SJCRH30 (cell line): ENCODE results near the gene PIEZO2. TPM values are rescaled to one million over a fixed set of nuclear protein-coding genes. Genes with fewer than 3 reads are reported as not detected.
"Not testable (repeated sequence)": the region's sequence is repeated elsewhere in the genome, so short reads cannot be mapped to it uniquely, and the experiment has no call there.

ENCODE experiments used
- DNase-seq, 2 experiments: peaks; one replicate each; pipeline ENCODE4 v3.0.0-alpha.2; 2015 to 2020
- H3K27ac ChIP-seq: fragments of 250-450 bp; sonication (Bioruptor Pico); 2 replicates; pipeline ENCODE4 v1.5.1; 2020; ENCODE audit warnings: mild to moderate bottlenecking, moderate library complexity
- H3K27me3 ChIP-seq: fragments of 250-450 bp; sonication (Bioruptor Pico); 2 replicates; pipeline ENCODE4 v1.5.1; 2020; ENCODE audit warnings: mild to moderate bottlenecking, moderate library complexity
- H3K36me3 ChIP-seq: fragments of 250-450 bp; sonication (Bioruptor Pico); 2 replicates; pipeline ENCODE4 v1.5.1; 2020; ENCODE audit warnings: mild to moderate bottlenecking, moderate library complexity
- H3K4me1 ChIP-seq: fragments of 250-450 bp; sonication (Bioruptor Pico); 2 replicates; pipeline ENCODE4 v1.5.1; 2020; ENCODE audit warnings: mild to moderate bottlenecking, moderate library complexity
- H3K4me3 ChIP-seq: fragments of 250-450 bp; sonication (Bioruptor Pico); 2 replicates; pipeline ENCODE4 v1.5.1; 2020; ENCODE audit warnings: mild to moderate bottlenecking, moderate library complexity
- H3K9me3 ChIP-seq: fragments of 250-450 bp; sonication (Bioruptor Pico); replicated peaks from 2 replicates; pipeline ENCODE4 v1.5.1; 2020; ENCODE audit warnings: mild to moderate bottlenecking, moderate library complexity
- total RNA-seq: library from RNA; depleted of rRNA; stranded (reverse); fragments of >200 nt; shearing (Covaris generic); gene quantifications from 2 replicates; pipeline ENCODE4 v1.2.3, GENCODE V29; 2014

The PIEZO2 gene
- total RNA-seq, 1 experiment from 2014 or later: 0.32 TPM

DNA sequence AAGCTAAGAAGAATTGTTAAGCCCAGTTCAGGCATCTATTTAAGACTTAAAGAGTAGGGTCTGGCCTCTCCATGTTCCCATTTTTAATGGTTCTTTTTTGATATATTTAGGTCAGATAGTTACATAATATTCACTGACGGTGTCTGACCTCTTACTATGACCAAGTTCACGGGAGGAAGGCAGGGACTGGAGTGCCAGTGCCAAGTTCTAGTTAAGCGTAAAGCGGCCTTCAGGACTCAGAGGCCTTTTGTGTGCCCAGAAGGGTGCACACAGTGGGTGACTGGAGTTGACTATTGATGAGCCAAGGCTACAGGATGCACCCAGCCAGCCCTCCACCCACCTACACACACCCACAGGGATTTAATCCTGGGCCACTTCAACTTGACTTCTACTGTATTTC is 290.9 kb downstream of the PIEZO2 start:
- Histone ChIP-seq H3K36me3 (no peaks in the 10 kb centered on the region), H3K27me3 (no peaks in the 10 kb centered on the region), H3K4me1 (no peaks in the 10 kb centered on the region), H3K9me3 (no peaks in the 10 kb centered on the region), H3K27ac (no peak overlapping the region), H3K4me3 (no peak overlapping the region)
- DNase-seq: no peak

DNA sequence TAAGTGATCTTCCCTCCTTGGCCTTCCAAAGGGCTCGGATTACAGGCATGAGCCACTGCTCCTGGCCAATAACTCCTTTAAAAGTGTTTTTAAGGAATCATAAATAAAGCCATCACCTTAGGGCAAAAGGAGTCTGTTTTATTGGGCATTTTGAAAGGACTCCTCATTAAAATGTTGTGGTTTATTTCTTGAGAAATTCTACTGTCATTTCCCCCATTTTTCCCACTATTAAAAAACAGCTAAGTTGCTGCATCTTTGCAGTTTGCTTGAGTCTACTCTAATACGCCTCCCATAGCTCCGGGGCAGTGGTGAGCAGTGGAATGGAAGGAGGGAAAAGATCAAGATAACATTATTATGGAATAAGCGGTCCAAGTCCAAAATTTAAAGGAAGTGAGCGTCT is 293.2 kb downstream of the PIEZO2 start:
- Histone ChIP-seq H3K27ac (no peak overlapping the region), H3K36me3 (no peaks in the 10 kb centered on the region), H3K4me3 (no peak overlapping the region), H3K4me1 (no peaks in the 10 kb centered on the region), H3K9me3 (no peaks in the 10 kb centered on the region), H3K27me3 (no peaks in the 10 kb centered on the region)
- DNase-seq: no peak

DNA sequence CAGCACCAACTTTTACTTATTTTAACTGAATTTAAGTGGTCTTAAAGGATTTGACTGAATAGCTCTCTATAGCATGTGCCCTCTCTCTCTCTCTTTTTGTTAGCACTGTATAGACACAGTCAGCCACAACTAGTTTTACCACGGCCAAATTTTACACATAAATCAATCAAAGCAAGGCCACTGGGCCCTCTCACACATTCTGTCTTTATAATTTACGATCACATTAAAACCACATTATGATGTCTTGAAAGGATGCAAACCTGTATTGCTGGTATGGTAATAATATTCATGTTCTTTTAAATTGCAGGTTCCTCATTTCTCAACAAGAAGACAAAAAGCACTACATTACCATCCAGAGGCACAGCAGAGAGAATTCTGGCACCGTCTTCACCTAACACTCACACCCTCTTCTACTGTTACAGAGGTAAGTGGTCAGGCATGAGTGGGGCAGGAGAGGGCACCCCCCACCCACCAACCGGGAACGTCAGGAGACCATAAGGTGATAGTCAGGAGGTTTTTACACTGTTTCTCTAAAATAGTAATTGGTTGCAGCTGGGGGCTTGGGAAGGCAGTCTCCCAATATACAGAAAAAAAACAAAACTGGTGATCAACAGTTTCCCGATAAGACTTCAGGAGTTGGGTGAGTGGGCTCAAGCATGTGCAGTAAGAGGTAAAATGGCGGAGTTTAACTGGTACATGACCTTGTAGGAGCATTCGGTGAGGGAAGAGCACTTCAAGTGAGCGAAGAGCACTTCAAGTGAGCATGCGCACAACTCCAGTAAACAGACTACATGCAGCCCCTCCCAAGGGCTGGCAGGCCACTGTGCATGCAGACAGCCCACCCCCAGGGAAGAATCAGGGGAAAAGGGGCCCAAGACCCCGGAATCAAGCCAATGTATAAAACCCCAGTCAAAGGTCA is 296.7 kb downstream of the PIEZO2 start:
- DNase-seq: no peak
- Histone ChIP-seq H3K27ac (no peak overlapping the region), H3K4me3 (no peak overlapping the region), H3K9me3 (no peaks in the 10 kb centered on the region), H3K27me3 (no peaks in the 10 kb centered on the region), H3K4me1 (no peaks in the 10 kb centered on the region), H3K36me3 (no peaks in the 10 kb centered on the region)

DNA sequence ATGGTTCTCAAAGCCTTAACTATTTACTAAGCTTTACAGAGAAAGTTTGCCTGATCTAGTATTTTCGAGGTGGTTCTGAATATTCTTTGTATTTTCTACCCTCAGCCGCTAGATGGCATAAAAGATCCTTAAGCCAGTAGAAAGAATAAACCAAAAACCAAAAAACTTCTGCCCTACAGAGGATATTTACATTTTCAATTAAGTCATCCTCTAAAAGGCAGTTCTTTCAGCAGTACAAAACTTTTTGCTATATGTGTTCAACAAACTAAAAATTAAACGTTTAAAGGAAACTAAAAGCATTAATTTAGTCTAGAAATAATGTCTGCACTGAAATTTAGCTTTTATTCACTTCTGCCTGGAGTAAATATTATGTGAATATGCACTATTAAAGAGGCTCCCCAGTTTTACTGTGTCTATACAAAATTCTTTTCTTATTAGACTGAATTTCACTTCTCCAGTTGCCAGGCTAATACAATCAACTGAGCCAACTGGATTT is 297.5 kb downstream of the PIEZO2 start:
- peak in 1 of 2 experiments; percentile 63 for DNase-seq
- no peaks in the 10 kb centered on the region for H3K4me1 ChIP-seq
- no peaks in the 10 kb centered on the region for H3K36me3 ChIP-seq
- no peak overlapping the region for H3K27ac ChIP-seq
- no peaks in the 10 kb centered on the region for H3K9me3 ChIP-seq
- no peaks in the 10 kb centered on the region for H3K27me3 ChIP-seq
- no peak overlapping the region for H3K4me3 ChIP-seq

DNA sequence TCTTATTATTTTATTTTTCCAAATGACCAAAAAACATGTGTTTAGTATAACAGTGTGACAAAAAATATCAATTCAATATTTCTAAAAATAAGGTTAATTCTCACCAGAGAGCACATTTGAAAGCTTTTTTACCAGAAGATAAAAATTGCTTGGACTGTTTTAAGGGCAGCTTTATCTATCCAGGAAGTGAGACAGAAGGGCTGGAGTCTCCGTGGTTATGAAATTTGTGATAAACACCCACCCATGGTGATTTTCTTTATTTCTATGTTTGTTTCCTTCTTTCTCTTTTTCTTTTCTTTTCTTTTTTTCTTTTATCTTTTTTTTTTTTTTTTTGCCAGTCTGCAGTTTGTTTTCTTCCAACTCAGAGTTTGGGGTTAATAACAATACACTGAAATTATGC is 298.5 kb downstream of the PIEZO2 start:
- Histone ChIP-seq H3K4me1 (no peaks in the 10 kb centered on the region), H3K36me3 (no peaks in the 10 kb centered on the region)
- DNase-seq: no peak

DNA sequence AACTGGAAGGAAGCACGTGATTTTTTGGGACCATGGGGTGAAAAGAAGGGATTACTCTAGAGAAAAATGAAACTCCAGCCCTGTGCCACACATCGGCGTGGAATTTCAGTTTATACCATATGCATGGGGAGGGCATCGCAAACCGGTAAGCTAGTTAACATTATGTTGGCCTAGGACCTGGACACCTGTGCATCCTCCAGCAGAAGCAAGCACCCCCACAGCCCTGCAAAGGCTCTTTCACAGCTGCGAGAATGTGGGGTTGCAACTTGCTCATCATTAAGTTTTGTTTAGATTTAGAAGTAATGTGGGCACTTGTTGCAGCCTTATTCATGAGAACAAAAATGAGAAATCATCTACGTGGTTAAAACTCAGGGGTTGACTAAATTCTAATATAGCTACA is 299.2 kb downstream of the PIEZO2 start:
- no peak overlapping the region for H3K4me3 ChIP-seq
- no peak overlapping the region for H3K27ac ChIP-seq
- no peaks in the 10 kb centered on the region for H3K27me3 ChIP-seq
- no peaks in the 10 kb centered on the region for H3K4me1 ChIP-seq
- no peaks in the 10 kb centered on the region for H3K9me3 ChIP-seq
- DNase-seq: no peak
- no peaks in the 10 kb centered on the region for H3K36me3 ChIP-seq

More for the DNA sequence above, 298.5 kb downstream of the PIEZO2 start:
- no peak overlapping the region for H3K4me3 ChIP-seq
- H3K9me3 ChIP-seq: no peaks in the 10 kb centered on the region
- H3K27me3 ChIP-seq: no peaks in the 10 kb centered on the region
- no peak overlapping the region for H3K27ac ChIP-seq

DNA sequence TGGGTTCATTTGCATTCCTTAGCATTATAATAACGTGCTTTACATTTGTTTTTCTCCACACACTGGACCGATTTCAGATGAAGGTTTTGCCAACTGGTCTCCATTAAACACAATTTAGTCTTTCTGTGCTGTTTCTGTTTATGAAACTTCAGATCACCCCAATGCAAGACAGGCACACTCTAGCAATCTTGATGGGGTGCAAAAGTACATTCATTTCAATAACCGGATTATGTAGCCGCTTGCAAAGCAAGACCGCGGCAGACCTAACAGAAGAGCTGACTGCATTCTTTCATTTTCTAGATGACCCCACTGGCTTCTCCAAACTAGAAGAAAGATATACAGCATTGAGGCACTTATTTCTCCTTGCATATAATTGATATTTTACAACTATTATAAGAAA is 301.5 kb downstream of the PIEZO2 start:
- Histone ChIP-seq H3K4me3 (no peak overlapping the region), H3K9me3 (no peaks in the 10 kb centered on the region), H3K27ac (no peak overlapping the region), H3K36me3 (no peaks in the 10 kb centered on the region), H3K27me3 (no peaks in the 10 kb centered on the region), H3K4me1 (no peaks in the 10 kb centered on the region)
- DNase-seq: no peak

DNA sequence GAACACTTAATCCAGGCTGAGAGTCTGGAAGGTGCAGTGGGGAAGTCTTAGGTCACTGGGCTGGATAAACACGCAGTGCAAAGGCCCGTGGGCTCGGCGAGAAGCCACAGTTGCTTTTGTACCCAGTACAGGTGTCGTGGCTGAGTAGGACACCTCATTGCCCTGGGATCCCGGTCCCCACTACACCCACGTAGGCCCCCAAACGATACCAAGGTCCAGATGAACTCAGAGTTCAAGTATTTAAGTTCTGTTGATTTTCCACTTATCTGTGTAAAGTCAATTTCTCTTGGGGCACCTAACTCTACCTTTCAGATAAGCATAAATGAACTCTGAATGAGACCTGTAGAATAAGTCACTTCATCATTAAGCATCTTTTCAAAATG is 302.0 kb downstream of the PIEZO2 start:
- no peak overlapping the region for H3K4me3 ChIP-seq
- no peaks in the 10 kb centered on the region for H3K27me3 ChIP-seq

DNA sequence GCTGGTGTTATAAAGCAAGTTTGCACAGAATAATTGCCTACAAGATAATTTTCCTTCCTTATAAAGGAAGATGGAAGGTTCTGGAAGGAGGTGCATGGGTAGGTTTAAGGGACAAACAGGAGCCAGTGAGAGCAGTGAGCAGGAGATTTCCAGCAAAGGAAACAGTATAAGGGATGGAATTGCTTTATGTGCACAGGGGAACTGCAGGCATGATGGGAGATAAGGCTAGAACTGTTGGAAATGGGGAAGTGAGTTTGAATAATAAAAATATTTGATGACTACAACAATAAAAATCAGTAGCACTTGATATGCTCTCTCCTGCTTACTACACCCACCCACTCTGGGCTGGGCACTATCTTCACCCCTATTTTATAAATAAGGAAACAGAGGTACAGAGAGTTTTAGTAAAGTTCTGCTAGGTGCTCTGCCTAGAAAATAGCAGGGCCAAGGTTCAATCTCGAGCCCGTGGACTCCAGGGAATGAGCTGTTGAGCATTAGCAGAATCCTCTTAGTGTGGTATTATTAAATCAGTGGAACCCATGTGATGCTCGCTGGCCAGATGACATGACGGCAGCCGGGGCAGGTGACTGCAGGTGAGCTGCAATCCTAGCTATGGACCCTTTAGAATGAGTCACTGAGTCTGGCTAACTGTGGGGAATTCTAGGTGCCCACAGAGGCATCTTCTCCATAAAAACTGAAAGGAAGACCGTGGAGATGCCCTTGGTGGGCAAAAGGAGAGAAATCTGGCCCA is 302.5 kb downstream of the PIEZO2 start:
- Histone ChIP-seq H3K27me3 (no peaks in the 10 kb centered on the region), H3K9me3 (no peaks in the 10 kb centered on the region), H3K4me1 (no peaks in the 10 kb centered on the region), H3K27ac (no peak overlapping the region), H3K4me3 (no peak overlapping the region), H3K36me3 (no peaks in the 10 kb centered on the region)
- no peak for DNase-seq

More for the DNA sequence above, 302.0 kb downstream of the PIEZO2 start:
- Histone ChIP-seq H3K27ac (no peak overlapping the region), H3K4me1 (no peaks in the 10 kb centered on the region), H3K9me3 (no peaks in the 10 kb centered on the region), H3K36me3 (no peaks in the 10 kb centered on the region)
- DNase-seq: no peak

DNA sequence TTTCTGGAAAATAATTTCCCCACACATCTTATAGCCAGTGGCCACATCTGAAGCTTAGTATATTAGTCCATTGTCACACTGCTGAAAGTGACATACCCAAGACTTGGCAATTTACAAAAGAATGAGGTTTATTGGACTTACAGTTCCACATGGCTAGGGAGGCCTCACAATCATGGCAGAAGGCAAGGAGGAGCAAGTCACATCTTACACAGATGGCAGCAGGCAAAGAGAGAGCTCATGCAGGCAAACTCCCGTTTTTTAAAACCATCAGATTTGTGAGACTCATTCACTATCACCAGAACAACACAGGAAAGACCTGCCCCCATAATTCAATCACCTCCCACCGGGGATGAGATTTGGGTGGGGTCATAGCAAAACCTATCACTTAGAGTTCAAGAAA is 303.3 kb downstream of the PIEZO2 start:
- DNase-seq, H3K36me3 ChIP-seq, H3K9me3 ChIP-seq, H3K4me1 ChIP-seq, H3K27ac ChIP-seq, H3K4me3 ChIP-seq, H3K27me3 ChIP-seq: not testable (repeated sequence)

DNA sequence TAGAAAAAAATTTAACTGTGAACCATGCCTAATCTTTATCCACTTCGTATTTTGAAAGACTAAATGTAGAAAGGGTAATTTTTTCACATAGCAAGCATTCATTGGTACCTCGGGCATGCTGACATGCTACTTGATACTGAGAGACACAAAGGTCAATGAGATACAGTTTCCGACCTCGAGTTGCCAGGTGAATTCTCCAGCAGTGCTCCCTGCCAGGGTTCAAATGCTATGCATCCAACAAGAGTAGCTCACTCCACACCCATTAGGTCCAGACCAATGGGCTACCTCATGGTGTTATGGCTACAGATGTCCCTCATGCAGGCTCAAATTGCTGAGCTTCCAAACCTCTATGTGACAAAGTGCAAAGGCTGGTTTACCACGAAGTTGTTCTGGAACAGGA is 305.8 kb downstream of the PIEZO2 start:
- Histone ChIP-seq H3K4me1 (no peaks in the 10 kb centered on the region), H3K27me3 (no peaks in the 10 kb centered on the region), H3K9me3 (no peaks in the 10 kb centered on the region), H3K4me3 (no peak overlapping the region), H3K27ac (no peak overlapping the region), H3K36me3 (no peaks in the 10 kb centered on the region)
- no peak for DNase-seq

DNA sequence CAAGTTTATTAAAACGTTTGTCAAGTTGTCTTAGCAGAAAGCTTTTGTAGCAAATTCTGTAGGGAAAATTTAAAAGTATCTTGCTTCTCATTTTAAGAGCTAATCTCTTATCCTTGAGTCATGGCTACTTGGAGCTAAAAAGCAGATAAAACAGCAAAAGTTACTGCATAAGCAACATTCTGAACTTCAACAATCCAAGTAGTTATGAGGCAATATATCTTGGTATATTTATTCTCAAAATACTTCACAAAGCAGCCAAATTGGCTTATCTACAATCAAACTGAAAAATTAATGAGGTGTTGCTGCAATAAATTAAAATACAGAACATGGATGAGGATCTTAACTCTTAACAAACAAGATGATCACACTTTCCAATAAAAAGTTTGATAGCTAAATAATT is 306.5 kb downstream of the PIEZO2 start:
- Histone ChIP-seq H3K4me3 (no peak overlapping the region), H3K4me1 (no peaks in the 10 kb centered on the region), H3K27ac (no peak overlapping the region), H3K9me3 (no peaks in the 10 kb centered on the region), H3K27me3 (no peaks in the 10 kb centered on the region), H3K36me3 (no peaks in the 10 kb centered on the region)
- DNase-seq: no peak

DNA sequence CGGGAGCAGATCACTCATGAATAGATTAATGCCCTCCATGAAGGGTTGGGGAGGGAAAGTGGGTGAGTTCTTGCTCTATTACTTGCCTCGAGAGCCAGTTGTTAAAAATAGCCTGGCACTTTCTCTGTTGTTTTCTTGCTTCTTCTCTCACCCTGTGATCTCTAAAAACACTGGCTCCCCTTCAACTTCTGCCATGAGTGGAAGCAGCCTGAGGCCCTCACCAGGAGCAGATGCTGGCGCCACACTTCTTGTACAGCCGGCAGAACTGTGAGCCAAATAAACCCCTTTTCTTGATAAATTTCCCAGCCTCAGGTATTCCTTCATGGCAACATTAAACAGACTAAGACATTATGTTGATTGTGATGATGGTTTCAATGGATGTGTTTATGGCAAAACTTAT is 307.0 kb downstream of the PIEZO2 start:
- H3K27ac ChIP-seq: no peak overlapping the region
- no peaks in the 10 kb centered on the region for H3K27me3 ChIP-seq
- no peaks in the 10 kb centered on the region for H3K4me1 ChIP-seq
- DNase-seq: no peak
- no peaks in the 10 kb centered on the region for H3K9me3 ChIP-seq
- no peak overlapping the region for H3K4me3 ChIP-seq
- no peaks in the 10 kb centered on the region for H3K36me3 ChIP-seq

DNA sequence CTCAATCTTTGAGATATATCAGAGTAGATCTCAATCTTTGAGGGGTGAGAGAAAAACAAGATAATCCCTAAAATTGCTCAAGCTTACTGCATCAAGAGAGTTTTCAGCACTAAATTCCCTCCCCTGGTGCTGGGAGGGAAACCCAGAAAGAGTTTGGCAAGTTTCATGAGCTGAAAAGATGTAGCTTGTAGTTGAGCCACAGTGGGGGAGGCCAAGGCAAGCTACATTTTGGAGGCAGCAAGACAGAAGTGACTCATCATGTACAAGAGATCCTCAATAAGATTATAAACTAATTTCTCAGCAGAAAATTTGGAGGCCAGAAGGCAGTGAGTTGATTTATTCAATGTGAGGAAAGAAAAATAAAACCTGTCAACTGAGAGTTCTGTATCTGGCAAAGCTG is 308.2 kb downstream of the PIEZO2 start:
- Histone ChIP-seq H3K27ac (no peak overlapping the region), H3K36me3 (no peaks in the 10 kb centered on the region), H3K4me3 (no peak overlapping the region), H3K27me3 (no peaks in the 10 kb centered on the region), H3K4me1 (no peaks in the 10 kb centered on the region), H3K9me3 (no peaks in the 10 kb centered on the region)
- DNase-seq: no peak

DNA sequence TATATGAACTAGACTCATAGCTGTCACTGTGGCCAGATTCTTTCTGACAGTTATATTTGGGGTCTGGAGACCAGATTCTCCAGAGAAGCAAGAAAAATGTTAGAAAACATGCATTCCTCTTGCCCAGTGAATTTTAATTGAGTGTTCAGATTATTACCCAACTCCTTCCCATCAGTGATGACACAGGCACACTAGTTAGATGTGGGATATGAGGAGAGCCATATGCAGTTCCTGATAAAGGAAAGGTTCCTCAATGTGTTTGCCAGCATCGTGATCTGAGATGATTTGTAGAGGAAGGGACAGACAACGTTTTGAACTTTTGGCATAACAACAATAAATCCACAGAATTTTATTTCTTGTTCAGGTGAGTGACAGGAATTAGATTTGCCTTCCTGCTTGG is 308.6 kb downstream of the PIEZO2 start:
- H3K4me1 ChIP-seq: no peaks in the 10 kb centered on the region
- H3K36me3 ChIP-seq: no peaks in the 10 kb centered on the region
- DNase-seq: no peak
- no peak overlapping the region for H3K27ac ChIP-seq
- H3K4me3 ChIP-seq: no peak overlapping the region
- no peaks in the 10 kb centered on the region for H3K9me3 ChIP-seq
- no peaks in the 10 kb centered on the region for H3K27me3 ChIP-seq
